Upper lobe of left lung (tissue), 4 donors: ENCODE data around the gene CD300LG.

Experiments used
- EP300 ChIP-seq, 4 donors: sonication (generic); formaldehyde crosslinking; IDR thresholded peaks; one replicate each; pipeline ENCODE4 v1.5.1; 2017; ENCODE audit warnings: antibody characterized with exemption in 4 of 4, control low read depth in 2 of 4
- POLR2A ChIP-seq, 4 donors: fragments of 450-650 bp; IDR thresholded peaks; one replicate each; pipeline ENCODE4 v1.5.1; 2016 to 2017; ENCODE audit warnings: antibody characterized with exemption in 4 of 4, mild to moderate bottlenecking in 2 of 4
- POLR2AphosphoS5 ChIP-seq, 2 donors: sonication (generic); formaldehyde crosslinking; IDR thresholded peaks; one replicate each; pipeline ENCODE4 v1.5.1; 2017; ENCODE audit warnings: antibody characterized with exemption in 2 of 2
- TF ChIP-seq, protein P1 (sequence below), 6 experiments: fragments of 450-650 bp in 4 of 6; fragments of 200-600 bp in 2 of 6; sonication (generic) in 2 of 6; IDR thresholded peaks; one replicate each; pipeline ENCODE4 v1.5.1; 2016 to 2019; ENCODE audit warnings: antibody characterized with exemption in 6 of 6

DNA sequence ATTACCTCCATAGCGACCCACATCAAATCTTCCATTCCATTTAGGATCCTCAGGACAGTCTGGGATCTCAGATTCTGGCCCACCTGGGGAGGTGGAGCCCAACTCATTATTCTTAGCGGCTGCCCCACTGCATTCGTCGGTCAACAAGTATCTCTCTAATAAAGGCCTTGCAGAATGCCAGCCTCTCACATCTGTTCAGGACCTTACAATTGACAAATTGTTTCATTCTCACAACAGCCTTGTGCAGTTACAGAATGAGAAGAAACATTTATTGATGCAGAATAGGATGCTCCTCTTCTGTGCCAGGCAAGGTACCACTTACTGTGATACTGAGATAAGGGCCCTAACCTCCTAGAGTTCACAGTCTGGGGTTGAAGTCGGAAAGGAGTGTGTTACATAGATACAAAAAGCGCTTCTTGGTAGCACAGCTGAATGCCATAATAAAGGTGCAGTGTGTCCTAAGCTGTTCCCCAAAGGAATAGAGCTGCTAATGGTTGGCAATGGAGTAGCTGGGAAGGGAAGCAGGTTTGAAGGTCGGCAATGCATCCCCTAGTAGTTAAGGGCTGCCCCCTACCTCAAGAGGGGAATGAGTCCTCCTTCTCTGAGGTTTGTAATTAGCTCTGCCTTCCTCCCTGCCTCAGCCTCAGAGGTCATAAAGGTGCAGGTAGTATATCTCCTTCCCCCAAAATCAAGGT lies 62.7 kb downstream of the CD300LG start:
- TF ChIP-seq POLR2A (IDR thresholded peaks at IDR 0.05), result no peak
- TF ChIP-seq, protein P1, sequence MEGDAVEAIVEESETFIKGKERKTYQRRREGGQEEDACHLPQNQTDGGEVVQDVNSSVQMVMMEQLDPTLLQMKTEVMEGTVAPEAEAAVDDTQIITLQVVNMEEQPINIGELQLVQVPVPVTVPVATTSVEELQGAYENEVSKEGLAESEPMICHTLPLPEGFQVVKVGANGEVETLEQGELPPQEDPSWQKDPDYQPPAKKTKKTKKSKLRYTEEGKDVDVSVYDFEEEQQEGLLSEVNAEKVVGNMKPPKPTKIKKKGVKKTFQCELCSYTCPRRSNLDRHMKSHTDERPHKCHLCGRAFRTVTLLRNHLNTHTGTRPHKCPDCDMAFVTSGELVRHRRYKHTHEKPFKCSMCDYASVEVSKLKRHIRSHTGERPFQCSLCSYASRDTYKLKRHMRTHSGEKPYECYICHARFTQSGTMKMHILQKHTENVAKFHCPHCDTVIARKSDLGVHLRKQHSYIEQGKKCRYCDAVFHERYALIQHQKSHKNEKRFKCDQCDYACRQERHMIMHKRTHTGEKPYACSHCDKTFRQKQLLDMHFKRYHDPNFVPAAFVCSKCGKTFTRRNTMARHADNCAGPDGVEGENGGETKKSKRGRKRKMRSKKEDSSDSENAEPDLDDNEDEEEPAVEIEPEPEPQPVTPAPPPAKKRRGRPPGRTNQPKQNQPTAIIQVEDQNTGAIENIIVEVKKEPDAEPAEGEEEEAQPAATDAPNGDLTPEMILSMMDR (IDR thresholded peaks at IDR 0.05), result no peak
- TF ChIP-seq POLR2AphosphoS5 (IDR thresholded peaks at IDR 0.05), result no peak
- no peak for TF ChIP-seq EP300 (IDR thresholded peaks at IDR 0.05)
